Thymus (tissue), 11 donors: Measurements from ENCODE around the gene SLFNL1. TPM values are rescaled to one million over a fixed set of nuclear protein-coding genes. Genes with fewer than 3 reads are reported as not detected.

Experiments used
- DNase-seq, 9 donors: peaks; one replicate each; pipeline ENCODE4 v3.0.0-alpha.2; 2013; ENCODE audit warnings: low spot score in 9 of 9, low read depth in 6 of 9, missing footprints in 1 of 9
- H3K27ac ChIP-seq, 2 donors: one replicate each; pipeline ENCODE4 v1.5.1; 2013; ENCODE audit warnings: control low read depth in 1 of 2, low read depth in 1 of 2, low read length in 1 of 2, mild to moderate bottlenecking in 1 of 2, moderate library complexity in 1 of 2
- H3K27me3 ChIP-seq, 2 donors: one replicate each; pipeline ENCODE4 v1.5.1; 2013; ENCODE audit warnings: low read length in 1 of 2; ENCODE audit not compliant: control insufficient read depth in 2 of 2, insufficient read depth in 1 of 2
- H3K36me3 ChIP-seq, 2 donors: one replicate each; pipeline ENCODE4 v1.5.1; 2013; ENCODE audit warnings: low read length in 1 of 2, mild to moderate bottlenecking in 1 of 2, moderate library complexity in 1 of 2; ENCODE audit not compliant: control insufficient read depth in 2 of 2, insufficient read depth in 2 of 2
- H3K4me1 ChIP-seq, 2 donors: one replicate each; pipeline ENCODE4 v1.5.1; 2013; ENCODE audit warnings: low read length in 2 of 2; ENCODE audit not compliant: control insufficient read depth in 2 of 2, insufficient read depth in 2 of 2
- H3K4me3 ChIP-seq, 2 donors: one replicate each; pipeline ENCODE4 v1.5.1; 2013; ENCODE audit warnings: low read length in 2 of 2, control low read depth in 1 of 2, mild to moderate bottlenecking in 1 of 2
- H3K9me3 ChIP-seq, 2 donors: one replicate each; pipeline ENCODE4 v1.5.1; 2013; ENCODE audit warnings: low read length in 1 of 2, mild to moderate bottlenecking in 1 of 2; ENCODE audit not compliant: control insufficient read depth in 2 of 2, insufficient read depth in 1 of 2
- WGBS: extraction: QIAGEN DNeasy Blood & Tissue Kit; methylation state at CpG from one replicate; pipeline ENCODE4 v1.1.7; 2013; 5-methylcytosine and 5-hydroxymethylcytosine counted together
- polyA plus RNA-seq: library from polyadenylated mRNA; stranded (reverse); fragments of 200-250 nt; gene quantifications from one replicate; pipeline ENCODE4 v1.2.3, GENCODE V29; 2013
- total RNA-seq: library from RNA; stranded (reverse); fragments of 120-200 nt; gene quantifications from one replicate; pipeline ENCODE4 v1.2.4, GENCODE V29; 2013
- donor health status: healthy.

SLFNL1 gene
- total and polyA plus RNA-seq, 2 donors = 0.19 to 0.82 TPM

- DNase-seq = no peak
- Histone ChIP-seq H3K36me3 (peaks cover 47 to 69% of the 10 kb centered on the region in 2 donors), H3K4me3 (no peak overlapping the region), H3K9me3 (no peaks in the 10 kb centered on the region), H3K4me1 (peaks cover 20 to 27% of the 10 kb centered on the region in 2 donors), H3K27me3 (no peaks in the 10 kb centered on the region), H3K27ac (peak overlapping the region; percentile 53 to 80)
- 73% methylated on average over 5 of the region's 5 CpGs for WGBS
Observed at GRCh38 chr1:41015281-41015896, 6.1 kb downstream of the SLFNL1 start.

GRCh38 chr1:41014871-41015270, 6.7 kb downstream of the SLFNL1 start:
- WGBS = 26% methylated on average over 8 of the region's 8 CpGs
- peak in 7 of 9 donors; percentile 25 to 78 (median 40) for DNase-seq
- Histone ChIP-seq H3K36me3 (peaks cover 46 to 74% of the 10 kb centered on the region in 2 donors), H3K9me3 (no peaks in the 10 kb centered on the region), H3K27ac (peak overlapping the region; percentile 37 to 80), H3K4me3 (no peak overlapping the region), H3K4me1 (peaks cover 20 to 27% of the 10 kb centered on the region in 2 donors), H3K27me3 (no peaks in the 10 kb centered on the region)

GRCh38 chr1:41013796-41014195, 7.7 kb downstream of the SLFNL1 start:
- H3K27me3 ChIP-seq = no peaks in the 10 kb centered on the region
- no peak for DNase-seq
- H3K36me3 ChIP-seq = peaks cover 53 to 80% of the 10 kb centered on the region in 2 donors
- peaks cover 20 to 27% of the 10 kb centered on the region in 2 donors for H3K4me1 ChIP-seq
- 89% methylated on average over 7 of the region's 7 CpGs for WGBS
- H3K27ac ChIP-seq = peak overlapping the region; percentile 3 to 62
- H3K9me3 ChIP-seq = no peaks in the 10 kb centered on the region
- H3K4me3 ChIP-seq = no peak overlapping the region

- H3K27ac ChIP-seq = no peak overlapping the region
- H3K27me3 ChIP-seq = no peaks in the 10 kb centered on the region
- peaks cover 20 to 27% of the 10 kb centered on the region in 2 donors for H3K4me1 ChIP-seq
- H3K36me3 ChIP-seq = peaks cover 60 to 83% of the 10 kb centered on the region in 2 donors
- DNase-seq = no peak
- H3K4me3 ChIP-seq = no peak overlapping the region
- no peaks in the 10 kb centered on the region for H3K9me3 ChIP-seq
- 98% methylated on average over 6 of the region's 6 CpGs for WGBS
Observed at GRCh38 chr1:41013024-41013423, 8.5 kb downstream of the SLFNL1 start.

GRCh38 chr1:41010345-41010744, 11.2 kb downstream of the SLFNL1 start:
- no peak overlapping the region for H3K4me3 ChIP-seq
- no peak overlapping the region for H3K27ac ChIP-seq
- 97% methylated on average over 1 of the region's 1 CpG for WGBS
- no peak for DNase-seq
- no peaks in the 10 kb centered on the region for H3K9me3 ChIP-seq
- H3K4me1 ChIP-seq = peaks cover 16 to 20% of the 10 kb centered on the region in 2 donors
- H3K36me3 ChIP-seq = peaks cover 58 to 87% of the 10 kb centered on the region in 2 donors
- no peaks in the 10 kb centered on the region for H3K27me3 ChIP-seq

- Histone ChIP-seq H3K9me3 (no peaks in the 10 kb centered on the region), H3K27me3 (no peaks in the 10 kb centered on the region), H3K27ac (no peak overlapping the region), H3K4me1 (peaks cover 8 to 12% of the 10 kb centered on the region in 2 donors), H3K4me3 (no peak overlapping the region), H3K36me3 (peaks cover 58 to 94% of the 10 kb centered on the region in 2 donors)
- no peak for DNase-seq
- 97% methylated on average over 8 of the region's 8 CpGs for WGBS
Observed at GRCh38 chr1:41009466-41009865, 12.1 kb downstream of the SLFNL1 start.

- Histone ChIP-seq H3K4me3 (no peak overlapping the region), H3K27ac (no peak overlapping the region), H3K36me3 (peaks cover 58 to 97% of the 10 kb centered on the region in 2 donors), H3K4me1 (peaks cover 8 to 9% of the 10 kb centered on the region in 2 donors), H3K9me3 (no peaks in the 10 kb centered on the region), H3K27me3 (no peaks in the 10 kb centered on the region)
- DNase-seq = no peak
- WGBS = 96% methylated on average over 19 of the region's 19 CpGs
Observed at GRCh38 chr1:41006942-41007865, 14.3 kb downstream of the SLFNL1 start.

GRCh38 chr1:41005876-41006275, 15.6 kb downstream of the SLFNL1 start:
- WGBS = 97% methylated on average over 5 of the region's 5 CpGs
- no peak for DNase-seq
- Histone ChIP-seq H3K9me3 (no peaks in the 10 kb centered on the region), H3K4me1 (peaks cover 8 to 9% of the 10 kb centered on the region in 2 donors), H3K27me3 (no peaks in the 10 kb centered on the region), H3K36me3 (peaks cover 48 to 97% of the 10 kb centered on the region in 2 donors), H3K4me3 (no peak overlapping the region), H3K27ac (no peak overlapping the region)

- peak in 8 of 9 donors; percentile 51 to 91 (median 66) for DNase-seq
- Histone ChIP-seq H3K4me1 (peaks cover 8 to 9% of the 10 kb centered on the region in 2 donors), H3K36me3 (peaks cover 40 to 93% of the 10 kb centered on the region in 2 donors), H3K27me3 (no peaks in the 10 kb centered on the region), H3K4me3 (no peak overlapping the region), H3K9me3 (no peaks in the 10 kb centered on the region), H3K27ac (peak overlapping the region in 1 of 2 donors; percentile 52)
- WGBS = 24% methylated on average over 11 of the region's 11 CpGs
Observed at GRCh38 chr1:41003640-41004220, 17.8 kb downstream of the SLFNL1 start.
